Measurements from ENCODE around the gene YTHDF1. TPM values are rescaled to one million over a fixed set of nuclear protein-coding genes. Genes with fewer than 3 reads are reported as not detected.

Gene YTHDF1
- total and polyA plus RNA-seq, 2 of the 4 experiments (the other 2 are of a cell fraction), result 10.9 to 22.6 TPM

- TF ChIP-seq ELK1 (IDR thresholded peaks at IDR 0.05; ENCODE audit: borderline replicate concordance, low read depth, low read length), result no peak
Observed at GRCh38 chr20:63163171-63163570, 52.8 kb downstream of the YTHDF1 start (continued).

DNA sequence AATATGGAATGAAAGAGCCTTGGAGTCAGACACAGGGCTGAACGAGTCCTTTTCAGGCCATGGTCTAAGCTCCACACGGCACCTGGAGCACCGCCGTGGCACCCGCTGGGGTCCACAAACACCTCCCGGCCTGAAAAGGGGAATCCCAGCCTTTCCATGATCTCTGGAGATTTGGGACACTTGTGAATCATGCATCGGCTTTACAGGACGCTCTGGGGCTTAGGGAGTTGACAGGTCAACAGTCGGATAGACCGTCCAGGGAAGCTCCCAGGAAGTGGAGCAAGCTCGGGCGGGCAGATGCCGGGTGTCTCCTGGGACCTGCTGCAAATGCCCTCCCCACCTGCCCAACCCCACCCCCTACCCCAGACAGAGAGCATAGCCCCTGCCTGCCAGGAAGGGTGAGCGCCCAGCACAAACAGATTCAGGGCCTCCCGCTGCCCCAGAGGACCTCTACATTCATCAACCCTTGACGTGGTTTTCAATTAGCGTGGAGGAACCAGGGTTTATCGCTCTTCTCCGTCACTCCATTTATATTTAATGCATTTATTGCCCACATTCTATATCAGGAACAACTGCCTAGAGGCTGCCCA, 53.6 kb downstream of the YTHDF1 start:
- H3K27ac ChIP-seq (ENCODE audit: insufficient read depth, low read length), result no peak overlapping the region
- H3K56ac ChIP-seq (ENCODE audit: extremely low read depth, insufficient read depth, low read length), result no peak overlapping the region
- in situ Hi-C loops (cut with MboI; ENCODE audit: low sequenced_read_pairs), result no loop called here
- ChIA-PET CTCF (no interaction called here), POLR2A (ENCODE audit: unreplicated experiment) (no interaction called here)
- no peaks in the 10 kb centered on the region for H3K4me1 ChIP-seq (ENCODE audit: control insufficient read depth, insufficient read depth, low read length)
- H3K9me3 ChIP-seq (ENCODE audit: control insufficient read depth, insufficient read depth, low read length), result no peaks in the 10 kb centered on the region
- no peak overlapping the region for H3K4me2 ChIP-seq (ENCODE audit: low read depth, low read length)
- no peak overlapping the region for H4K5ac ChIP-seq (ENCODE audit: low read depth, low read length)
- no peaks in the 10 kb centered on the region for H3K9me1 ChIP-seq (ENCODE audit: insufficient read depth, low read length)
- H2BK15ac ChIP-seq (ENCODE audit: low read depth, low read length), result no peak overlapping the region
- no peak for DNase-seq
- 63% methylated on average over 8 of the region's 19 CpGs; no CpG with 5 or more reads in 1 of the 2 experiments for WGBS, 2 experiments (ENCODE audit: extremely low coverage in 2 of 2, insufficient read length in 1 of 2)
- no peaks in the 10 kb centered on the region for H3K36me3 ChIP-seq (ENCODE audit: control insufficient read depth, insufficient read depth, low read length)
- H3K18ac ChIP-seq (ENCODE audit: low read depth, low read length), result no peak overlapping the region
- H3K4me3 ChIP-seq (ENCODE audit: insufficient read depth, low read depth, low read length), result no peak overlapping the region
- H2AK9ac ChIP-seq (replicated peaks; ENCODE audit: low read depth, low read length, poor library complexity), result no peak overlapping the region
- H2AK5ac ChIP-seq (ENCODE audit: low read depth, low read length), result no peak overlapping the region
- no peaks in the 10 kb centered on the region for H3K79me1 ChIP-seq (ENCODE audit: low read depth in 1 of 2, low read length in 2 of 2)
- no peak overlapping the region for H3K14ac ChIP-seq (replicated peaks; ENCODE audit: low read depth, low read length)
- peaks cover 43% of the 10 kb centered on the region; the same call in 1 of the 2 replicates for H3K27me3 ChIP-seq (ENCODE audit: control insufficient read depth, insufficient read depth, low read length)
- dilution Hi-C loops (cut with HindIII; ENCODE audit: low sequenced_read_pairs, unreplicated experiment), result no loop called here
- H3K4ac ChIP-seq (ENCODE audit: low read depth, low read length), result no peak overlapping the region
- no peak overlapping the region for H4K91ac ChIP-seq (ENCODE audit: insufficient read depth, low read depth, low read length)
- no peak for TF ChIP-seq MAZ (IDR thresholded peaks at IDR 0.05; ENCODE audit: borderline replicate concordance, low read depth, low read length)
- TF ChIP-seq MXI1 (IDR thresholded peaks at IDR 0.05; ENCODE audit: borderline replicate concordance, low read depth, low read length), result no peak
- TF ChIP-seq POLR2A (IDR thresholded peaks at IDR 0.05; ENCODE audit: low read depth, low read length), result no peak
- no peak for TF ChIP-seq MAFK (IDR thresholded peaks at IDR 0.05; ENCODE audit: low read depth, low read length)
- TF ChIP-seq SMC3 (IDR thresholded peaks at IDR 0.05; ENCODE audit: low read depth, low read length), result no peak
- no peak for TF ChIP-seq CHD1 (IDR thresholded peaks at IDR 0.05; ENCODE audit: low read depth, low read length)
- TF ChIP-seq CTCF (conservative IDR thresholded peaks at IDR 0.05; ENCODE audit: low read depth, low read length), result no peak
- no TSS peak for BruUV-seq (replicated peaks)
- no peak overlapping the region for H2BK5ac ChIP-seq (ENCODE audit: low read depth, low read length, poor library complexity, severe bottlenecking)
- no peak for ATAC-seq (ENCODE audit: low read depth)
- H2AFZ ChIP-seq (replicated peaks; ENCODE audit: low read length, poor library complexity), result no peak overlapping the region
- H3K23ac ChIP-seq (ENCODE audit: low read depth, low read length), result no peak overlapping the region
- H3K9ac ChIP-seq (ENCODE audit: low read depth, low read length), result no peak overlapping the region
- H4K8ac ChIP-seq (ENCODE audit: low read depth in 2 of 2, low read length in 2 of 2), result no peak overlapping the region
- H2BK120ac ChIP-seq (ENCODE audit: low read depth, low read length), result no peak overlapping the region
- no peak overlapping the region for H2BK20ac ChIP-seq (ENCODE audit: low read depth, low read length)
- intact Hi-C loops (cut with micrococcal nuclease), result no loop called here
- no peaks in the 10 kb centered on the region; the same call in 1 of the 2 replicates for H4K20me1 ChIP-seq (ENCODE audit: insufficient read depth, low read length)
